GM21515 (cell line): Measurements from ENCODE around the gene STAT6.

Experiments used
- ATAC-seq: cut with Tn5 transposase; IDR thresholded peaks from one replicate; pipeline ENCODE4 v1.9.1; 2021; ENCODE audit not compliant: unreplicated experiment

Gene STAT6

GRCh38 chr12:57051011-57051410 lies 60.2 kb downstream of the STAT6 start:
- no peak for ATAC-seq

GRCh38 chr12:57049890-57050289 lies 61.3 kb downstream of the STAT6 start, which contains the start of gene MYO1A:
Gene MYO1A (minus strand): TSS chr12:57050129. CDS start chr12:57048323, 1,806 bp downstream.
- no peak for ATAC-seq

- no peak for ATAC-seq
Measured at GRCh38 chr12:57049119-57049446, 62.1 kb downstream of the STAT6 start.

- no peak for ATAC-seq
Measured at GRCh38 chr12:57048423-57049118, 62.6 kb downstream of the STAT6 start.

GRCh38 chr12:57047981-57048380 lies 63.2 kb downstream of the STAT6 start:
- ATAC-seq = no peak

GRCh38 chr12:57046947-57047890 lies 63.9 kb downstream of the STAT6 start:
- ATAC-seq = no peak

- no peak for ATAC-seq
Measured at GRCh38 chr12:57046086-57046791, 64.9 kb downstream of the STAT6 start.
